Measurements from ENCODE around the gene H2BK1. TPM values are rescaled to one million over a fixed set of nuclear protein-coding genes. Genes with fewer than 3 reads are reported as not detected.
A peak's percentile ranks its signal among the peaks of the same experiment; 100 is the strongest.

H2BK1 gene
- total RNA-seq, 6 experiments from 2014 or later: not detected

- ATAC-seq (peak; percentile 7 to 25 (median 18)), DNase-seq (peak in 1 of 3 donors; percentile 52)
- WGBS (ENCODE audit: insufficient coverage, low coverage, low lambda C conversion rate, missing lambda C conversion rate): 15% methylated on average over 6 of the region's 60 CpGs
- no peak overlapping the region for H3K4me3 ChIP-seq
- no peaks in the 10 kb centered on the region for H3K36me3 ChIP-seq
- no peaks in the 10 kb centered on the region for H3K9me3 ChIP-seq
- H3K27ac ChIP-seq: no peak overlapping the region
- H3K27me3 ChIP-seq: peaks cover 0 to 8% of the 10 kb centered on the region in 2 donors
- TF ChIP-seq POLR2A (IDR thresholded peaks at IDR 0.05) (no peak), CTCF (IDR thresholded peaks at IDR 0.05) (peak; percentile 29 to 61 (median 51))
- H3K4me1 ChIP-seq: peaks cover 0 to 22% (median 0%) of the 10 kb centered on the region in 4 donors
- intact Hi-C loops (cut with DNase I): no loop called here
These were observed 35.2 kb upstream of the H2BK1 start for GRCh38 chr7:151245360-151246101.

- H3K4me3 ChIP-seq: no peak overlapping the region
- peaks cover 0 to 8% of the 10 kb centered on the region in 2 donors for H3K27me3 ChIP-seq
- ATAC-seq (no peak), DNase-seq (peak in 1 of 3 donors; percentile 33)
- no peaks in the 10 kb centered on the region for H3K9me3 ChIP-seq
- intact Hi-C loops (cut with DNase I): no loop called here
- H3K36me3 ChIP-seq: no peaks in the 10 kb centered on the region
- WGBS (ENCODE audit: insufficient coverage, low coverage, low lambda C conversion rate, missing lambda C conversion rate): no CpG with 5 or more reads among the region's 15 CpGs
- H3K27ac ChIP-seq: no peak overlapping the region
- peaks cover 0 to 22% (median 0%) of the 10 kb centered on the region in 4 donors for H3K4me1 ChIP-seq
- no peak for TF ChIP-seq POLR2A (IDR thresholded peaks at IDR 0.05)
- TF ChIP-seq CTCF (IDR thresholded peaks at IDR 0.05): no peak
These were observed 34.6 kb upstream of the H2BK1 start for GRCh38 chr7:151244841-151245346.

- 13% methylated on average over 7 of the region's 10 CpGs for WGBS (ENCODE audit: insufficient coverage, low coverage, low lambda C conversion rate, missing lambda C conversion rate)
- ATAC-seq (peak; percentile 9 to 55 (median 44)), DNase-seq (peak in 1 of 3 donors; percentile 45)
- no peak overlapping the region for H3K4me3 ChIP-seq
- no peaks in the 10 kb centered on the region for H3K9me3 ChIP-seq
- TF ChIP-seq POLR2A (IDR thresholded peaks at IDR 0.05): no peak
- peak; percentile 68 to 88 (median 86) for TF ChIP-seq CTCF (IDR thresholded peaks at IDR 0.05)
- intact Hi-C loops (cut with DNase I): no loop called here
- peaks cover 0 to 22% (median 0%) of the 10 kb centered on the region in 4 donors for H3K4me1 ChIP-seq
- H3K36me3 ChIP-seq: no peaks in the 10 kb centered on the region
- no peak overlapping the region for H3K27ac ChIP-seq
- peaks cover 0 to 8% of the 10 kb centered on the region in 2 donors for H3K27me3 ChIP-seq
These were observed 34.0 kb upstream of the H2BK1 start for GRCh38 chr7:151244196-151244840.

- Histone ChIP-seq H3K27me3 (peaks cover 0 to 8% of the 10 kb centered on the region in 2 donors), H3K27ac (no peak overlapping the region), H3K4me3 (no peak overlapping the region), H3K36me3 (no peaks in the 10 kb centered on the region), H3K4me1 (peaks cover 0 to 16% (median 0%) of the 10 kb centered on the region in 4 donors), H3K9me3 (no peaks in the 10 kb centered on the region)
- no peak for ATAC-seq
- intact Hi-C loops (cut with DNase I): no loop called here
- no peak for DNase-seq
- WGBS (ENCODE audit: insufficient coverage, low coverage, low lambda C conversion rate, missing lambda C conversion rate): 40% methylated on average over 12 of the region's 17 CpGs
- TF ChIP-seq CTCF (IDR thresholded peaks at IDR 0.05): no peak
- no peak for TF ChIP-seq POLR2A (IDR thresholded peaks at IDR 0.05)
These were observed 33.3 kb upstream of the H2BK1 start for GRCh38 chr7:151243408-151244195.

All from right lobe of liver (tissue), 6 donors.